Iris pigment epithelial cell (primary cell): Measurements from ENCODE around the gene RABIF.
"Not testable (repeated sequence)": the region's sequence is repeated elsewhere in the genome, so short reads cannot be mapped to it uniquely, and the experiment has no call there.

Experiments used
- DNase-seq: peaks from one replicate; pipeline ENCODE4 v3.0.0-alpha.2; 2011; ENCODE audit warnings: low read depth

RABIF gene

GRCh38 chr1:202888531-202889360 lies at the start of gene RABIF:
TSS of gene RABIF (minus strand) at chr1:202889149. CDS start at chr1:202889098, 51 bp downstream.
- peak; percentile 95 for DNase-seq

DNA sequence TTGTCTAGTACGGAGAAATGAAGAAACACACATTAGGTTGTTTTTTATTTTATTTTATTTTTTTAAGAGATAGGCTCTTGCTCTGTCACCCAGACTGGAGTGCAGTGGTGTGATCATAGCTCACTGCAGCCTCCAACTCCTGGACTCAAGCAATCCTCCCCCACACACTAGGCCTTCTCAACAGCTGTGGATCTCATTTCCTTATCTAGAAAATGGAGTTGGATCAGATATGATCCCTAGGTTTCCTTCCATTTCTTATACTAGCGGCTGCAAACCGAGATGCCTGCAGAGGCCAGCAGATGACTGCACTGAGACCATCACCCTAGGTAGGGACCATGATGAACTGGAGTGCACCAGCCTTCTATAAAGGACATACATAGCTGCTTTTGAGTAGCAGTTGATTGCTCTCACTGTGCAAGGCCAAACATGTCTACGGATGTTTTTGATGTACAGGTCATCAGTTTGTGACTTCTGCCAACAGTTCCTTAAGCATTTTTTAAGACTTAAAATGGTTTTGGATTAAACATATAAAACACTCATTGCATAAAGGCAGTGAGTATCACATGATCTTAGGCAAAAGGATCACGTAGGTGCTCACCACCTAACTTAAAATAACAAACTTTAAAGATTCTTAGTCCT lies 49.5 kb upstream of the RABIF start:
- DNase-seq: no peak

DNA sequence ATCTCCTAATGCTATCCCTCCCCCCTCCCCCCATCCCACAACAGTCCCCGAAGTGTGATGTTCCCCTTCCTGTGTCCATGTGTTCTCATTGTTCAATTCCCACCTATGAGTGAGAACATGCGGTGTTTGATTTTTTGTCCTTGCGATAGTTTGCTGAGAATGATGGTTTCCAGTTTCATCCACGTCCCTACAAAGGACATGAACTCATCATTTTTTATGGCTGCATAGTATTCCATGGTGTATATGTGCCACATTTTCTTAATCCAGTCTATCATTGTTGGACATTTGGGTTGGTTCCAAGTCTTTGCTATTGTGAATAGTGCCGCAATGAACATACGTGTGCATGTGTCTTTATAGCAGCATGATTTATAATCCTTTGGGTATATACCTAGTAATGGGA lies 47.5 kb upstream of the RABIF start:
- DNase-seq: not testable (repeated sequence)

DNA sequence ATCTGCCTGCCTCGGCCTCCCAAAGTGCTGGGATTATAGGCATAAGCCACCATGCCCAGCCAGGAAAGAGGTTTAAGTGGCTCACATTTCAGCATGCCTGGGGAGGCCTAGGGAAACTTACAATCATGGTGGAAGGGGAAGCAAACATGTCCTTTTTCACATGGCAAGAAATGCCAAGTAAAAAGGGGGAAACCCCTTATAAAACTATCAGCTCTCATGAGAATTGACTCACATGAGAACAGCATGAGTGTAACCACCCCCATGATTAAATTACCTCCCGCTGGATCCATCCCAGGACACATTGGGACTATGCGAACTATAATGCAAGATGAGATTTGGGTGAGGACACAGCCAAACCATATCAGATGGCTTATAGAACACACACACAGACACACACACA lies 46.9 kb upstream of the RABIF start:
- DNase-seq: no peak

- no peak for DNase-seq
These were observed 45.8 kb upstream of the RABIF start for GRCh38 chr1:202934755-202935154.

- no peak for DNase-seq
These were observed 43.5 kb upstream of the RABIF start for GRCh38 chr1:202932476-202932875.

DNA sequence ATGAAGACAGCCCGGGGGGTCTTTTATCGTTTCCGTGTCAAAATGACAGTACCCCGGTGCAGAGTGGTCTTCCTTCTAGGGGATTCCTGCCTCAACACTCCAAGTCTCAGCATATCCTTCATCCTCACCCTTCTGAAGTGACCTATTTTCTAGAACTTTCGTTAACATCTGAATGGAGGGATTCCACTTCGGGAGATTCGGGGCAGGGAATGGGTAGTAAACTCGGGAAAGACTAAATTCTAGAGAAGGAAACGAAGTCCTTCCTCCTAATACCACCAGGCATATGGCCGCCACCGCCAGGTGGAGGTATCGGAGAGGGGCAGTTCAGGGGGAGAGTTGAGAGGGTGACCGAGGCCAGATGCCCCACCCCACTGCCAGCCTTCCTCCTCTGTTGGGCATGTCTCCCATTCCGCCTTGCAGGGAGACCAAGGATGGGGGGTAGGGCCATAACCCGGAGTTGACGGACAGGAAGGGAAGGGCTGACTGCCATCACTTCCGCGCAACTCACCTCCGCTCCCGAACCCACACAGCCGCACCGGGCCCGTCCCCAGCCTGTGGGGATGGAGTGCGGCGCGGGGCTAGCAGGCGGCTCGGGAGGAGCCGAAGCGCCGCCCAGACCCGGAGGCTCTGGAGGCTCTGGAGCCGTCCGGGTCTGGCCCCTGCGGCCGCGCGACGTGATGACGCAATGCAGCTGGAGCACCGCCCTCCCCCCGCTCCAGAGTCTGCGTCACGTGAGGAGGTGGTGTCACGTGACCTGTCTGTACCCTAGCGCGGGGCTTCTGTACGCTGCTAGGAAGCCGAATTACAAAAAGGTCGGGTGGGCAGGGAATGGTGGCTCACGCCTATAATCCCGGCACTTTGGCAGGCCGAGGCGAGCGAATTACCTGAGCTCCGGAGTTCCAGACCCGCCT lies 37.9 kb upstream of the RABIF start, which contains the start of gene KLHL12:
Gene KLHL12, minus strand, starts transcription at position 654 of the 911 bp plus-strand sequence. CDS start 2,072 bp downstream, outside the sequence.
- peak; percentile 96 for DNase-seq

GRCh38 chr1:202923533-202923932 lies 34.6 kb upstream of the RABIF start:
- no peak for DNase-seq

- no peak for DNase-seq
These were observed 30.7 kb upstream of the RABIF start for GRCh38 chr1:202919615-202920014.

- no peak for DNase-seq
These were observed 26.2 kb upstream of the RABIF start for GRCh38 chr1:202915146-202915545.

DNA sequence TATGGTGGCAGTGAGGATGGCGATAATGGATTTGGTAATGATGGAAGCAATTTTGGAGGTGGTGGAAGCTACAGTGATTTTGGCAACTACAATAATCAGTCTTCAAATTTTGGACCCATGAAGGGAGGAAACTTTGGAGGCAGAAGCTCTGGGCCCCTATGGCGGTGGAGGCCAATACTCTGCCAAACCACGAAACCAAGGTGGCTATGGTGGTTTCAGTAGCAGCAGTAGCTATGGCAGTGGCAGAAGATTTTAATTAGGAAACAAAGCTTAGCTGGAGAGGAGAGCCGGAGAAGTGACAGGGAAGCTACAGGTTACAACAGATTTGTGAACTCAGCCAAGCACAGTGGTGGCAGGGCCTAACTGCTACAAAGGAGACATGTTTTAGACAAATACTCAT lies 23.5 kb upstream of the RABIF start:
- DNase-seq: not testable (repeated sequence)

DNA sequence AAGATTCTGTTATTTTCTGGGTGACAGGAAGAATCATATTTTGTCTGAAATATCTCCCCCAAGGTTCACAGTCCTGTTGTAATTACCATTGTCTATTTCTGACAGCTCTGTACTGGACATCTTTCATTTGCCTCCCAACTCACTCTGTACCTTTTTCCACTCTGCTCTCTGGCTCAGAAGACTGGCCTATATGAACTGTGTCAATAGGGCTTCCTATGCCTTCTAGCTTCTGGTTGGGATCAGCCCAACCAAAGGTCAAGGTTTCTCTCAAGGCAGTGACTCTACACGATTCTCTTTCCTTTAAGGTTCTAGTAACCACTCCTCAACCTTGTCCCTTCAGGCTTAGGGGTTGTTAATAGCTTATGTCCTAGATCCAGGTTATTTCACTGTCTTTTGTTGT lies 20.5 kb upstream of the RABIF start:
- no peak for DNase-seq

- no peak for DNase-seq
These were observed 20.0 kb upstream of the RABIF start for GRCh38 chr1:202908998-202909397.

- no peak for DNase-seq
These were observed 16.4 kb upstream of the RABIF start for GRCh38 chr1:202905331-202905730.

- DNase-seq: not testable (repeated sequence)
These were observed 14.9 kb upstream of the RABIF start for GRCh38 chr1:202903808-202904207.

GRCh38 chr1:202901555-202901954 lies 12.6 kb upstream of the RABIF start:
- DNase-seq: no peak

- DNase-seq: peak; percentile 3
These were observed 3.6 kb upstream of the RABIF start for GRCh38 chr1:202892501-202892900.

- no peak for DNase-seq
These were observed 1.4 kb upstream of the RABIF start for GRCh38 chr1:202890392-202890791.

DNA sequence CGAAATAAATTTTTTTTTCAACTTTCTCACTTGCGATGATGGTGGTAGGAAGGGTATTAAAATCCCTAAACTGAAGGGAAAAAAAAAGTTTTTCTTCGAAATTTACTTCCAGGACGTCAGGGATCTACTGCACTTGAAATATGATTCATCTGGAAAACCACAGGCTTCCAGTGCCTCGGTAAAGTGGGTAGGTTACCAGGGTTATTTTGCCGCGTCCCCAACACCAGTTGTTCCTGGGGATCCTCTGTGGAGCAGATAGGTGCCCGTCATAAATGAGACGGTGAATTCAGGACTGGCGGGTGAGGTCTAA lies 773 bp downstream of the RABIF start:
- DNase-seq: peak; percentile 64

DNA sequence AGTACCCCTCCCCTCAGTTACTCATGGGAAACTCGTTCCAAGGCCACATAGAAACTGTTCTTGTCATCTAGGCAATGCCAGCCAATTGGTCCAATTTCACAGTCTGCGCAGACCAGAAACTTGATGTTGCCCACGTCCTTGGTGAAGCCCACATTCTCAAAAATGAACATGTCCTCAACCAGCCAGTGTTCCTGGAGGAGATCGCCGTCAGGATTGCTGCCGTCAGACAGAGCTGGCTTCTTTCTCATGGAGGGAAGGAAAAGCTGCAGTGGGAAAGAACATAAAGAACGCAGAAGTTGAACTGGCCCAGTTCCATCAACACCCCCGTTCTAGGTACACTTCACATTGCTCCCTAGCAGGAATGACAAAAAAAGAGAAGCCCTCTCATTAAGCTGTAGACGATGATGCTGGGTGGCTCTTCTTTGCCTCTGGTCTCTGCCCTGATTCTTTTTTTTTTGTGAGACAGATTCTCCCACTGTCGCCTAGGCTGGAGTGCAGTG lies 7.9 kb downstream of the RABIF start:
- no peak for DNase-seq

- DNase-seq: no peak
These were observed 8.9 kb downstream of the RABIF start for GRCh38 chr1:202880062-202880461.

DNA sequence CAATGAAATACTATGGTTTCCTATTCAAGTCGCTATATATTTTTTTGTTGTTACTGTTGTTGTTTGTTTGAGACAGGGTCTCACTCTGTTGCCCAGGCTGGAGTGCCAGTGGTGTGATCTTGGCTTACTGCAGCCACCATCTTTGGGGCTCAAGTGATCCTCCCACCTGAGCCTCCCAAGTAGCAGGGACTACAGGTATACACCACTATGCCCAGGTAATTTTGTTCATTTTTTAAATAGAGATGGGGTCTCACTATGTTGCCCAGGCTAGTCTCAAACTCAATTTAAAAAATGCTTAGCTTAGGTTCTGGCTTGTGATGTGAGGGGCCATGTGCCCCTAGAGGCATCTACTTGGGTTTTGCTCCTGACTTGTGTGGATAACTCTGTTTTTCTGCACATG lies 9.8 kb downstream of the RABIF start:
- DNase-seq: no peak
